ENCODE measurements around the gene NCMAP.
A peak's percentile ranks its signal among the peaks of the same experiment; 100 is the strongest.
"Not testable (repeated sequence)": the region's sequence is repeated elsewhere in the genome, so short reads cannot be mapped to it uniquely, and the experiment has no call there.

NCMAP gene, protein sequence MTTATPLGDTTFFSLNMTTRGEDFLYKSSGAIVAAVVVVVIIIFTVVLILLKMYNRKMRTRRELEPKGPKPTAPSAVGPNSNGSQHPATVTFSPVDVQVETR

DNA sequence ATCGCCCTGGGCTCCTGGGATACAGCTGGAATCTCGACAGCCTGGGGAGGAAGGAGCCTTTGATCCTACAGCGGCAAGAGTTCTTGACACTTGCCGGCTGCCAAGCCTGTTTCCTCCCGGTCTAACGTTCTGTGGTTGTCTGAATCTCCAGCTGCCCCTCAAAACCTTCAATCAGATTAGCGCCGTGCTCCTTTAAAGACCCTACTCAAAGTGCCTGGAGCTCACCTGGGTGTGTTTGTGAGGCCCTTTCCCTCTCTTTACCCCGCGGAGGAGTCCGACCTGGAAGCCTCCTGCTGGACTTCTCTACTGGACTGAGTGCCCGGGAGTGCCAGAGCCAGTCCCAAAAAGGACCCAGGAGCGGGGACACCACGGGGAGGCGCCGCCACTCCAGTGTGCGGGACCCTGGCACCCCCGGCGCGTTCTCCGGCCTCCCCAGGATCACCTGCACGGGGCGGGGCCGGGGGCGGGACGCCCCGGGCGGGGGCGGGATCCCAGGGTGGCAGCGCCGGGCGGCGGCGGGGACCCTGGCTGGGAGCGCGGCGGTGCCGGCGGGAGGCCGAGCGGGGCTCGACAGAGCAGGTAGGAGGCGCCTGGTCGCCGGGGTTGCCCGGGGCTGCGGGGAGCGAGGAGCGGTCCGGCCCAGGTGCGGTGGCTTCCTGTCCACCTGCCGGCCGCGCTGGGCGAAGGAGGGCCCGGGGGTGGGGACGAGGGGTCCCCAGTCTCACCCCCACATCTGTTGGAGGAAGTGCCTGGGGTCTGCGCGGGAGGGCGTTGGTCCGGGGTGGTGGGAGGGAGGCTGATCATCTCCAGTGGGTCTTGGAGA is at the start of gene NCMAP:
NCMAP (plus strand) TSS at position 497 of the 823 bp plus-strand sequence. CDS start 39,344 bp downstream, outside the sequence.
- DNase-seq = peak; percentile 37 to 61

DNA sequence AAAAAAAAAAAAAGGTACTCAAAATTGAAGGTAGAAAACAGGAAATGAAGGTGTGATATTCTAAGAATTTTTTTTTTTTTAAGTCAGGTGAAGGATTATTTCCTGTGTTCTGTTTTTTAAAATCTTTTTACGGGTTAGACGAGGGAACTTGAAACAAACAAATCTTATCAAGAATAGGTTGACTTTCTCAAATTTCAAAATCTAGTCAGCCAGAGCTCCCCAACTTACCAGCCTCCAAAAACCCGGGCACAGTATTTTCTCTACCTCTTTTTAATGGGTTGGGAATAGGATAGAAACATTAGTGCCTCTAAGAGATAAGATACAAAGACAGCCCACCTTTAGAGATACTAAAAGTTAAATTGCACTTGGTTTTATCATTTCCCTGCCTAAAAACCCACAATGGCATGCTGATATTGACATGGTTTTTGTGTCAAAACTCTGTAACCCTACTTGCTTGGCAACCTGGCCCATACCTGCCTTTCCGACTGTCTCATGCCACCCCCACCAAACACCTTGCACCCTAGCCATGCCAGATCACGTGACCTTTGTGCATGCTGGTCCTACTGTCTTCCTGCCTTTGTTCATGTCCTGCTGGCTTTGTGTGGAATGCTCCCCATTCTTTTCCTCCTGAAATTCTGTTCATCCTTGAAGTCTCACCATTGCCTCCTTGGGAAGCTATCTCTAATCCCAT is 49.1 kb upstream of the NCMAP start:
- DNase-seq = no peak

DNA sequence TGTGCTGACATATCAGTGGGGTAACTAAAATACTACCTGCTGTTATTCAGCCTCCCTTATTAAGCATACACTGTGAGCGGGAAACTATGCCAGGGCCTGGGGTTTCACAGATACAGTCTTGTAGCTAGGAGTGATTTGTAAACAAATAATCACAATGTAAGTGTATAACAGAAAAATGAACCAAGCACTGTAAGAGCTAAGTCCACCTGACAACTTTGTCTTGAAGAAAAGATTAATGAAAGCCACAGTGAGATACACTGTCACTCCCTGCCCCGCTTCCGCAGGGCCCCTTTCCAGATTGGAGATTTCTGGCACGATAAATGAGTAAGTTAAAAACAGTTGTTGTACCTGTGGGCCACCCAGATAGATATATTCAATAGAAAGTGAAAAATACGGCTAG is 48.5 kb upstream of the NCMAP start:
- DNase-seq = no peak

DNA sequence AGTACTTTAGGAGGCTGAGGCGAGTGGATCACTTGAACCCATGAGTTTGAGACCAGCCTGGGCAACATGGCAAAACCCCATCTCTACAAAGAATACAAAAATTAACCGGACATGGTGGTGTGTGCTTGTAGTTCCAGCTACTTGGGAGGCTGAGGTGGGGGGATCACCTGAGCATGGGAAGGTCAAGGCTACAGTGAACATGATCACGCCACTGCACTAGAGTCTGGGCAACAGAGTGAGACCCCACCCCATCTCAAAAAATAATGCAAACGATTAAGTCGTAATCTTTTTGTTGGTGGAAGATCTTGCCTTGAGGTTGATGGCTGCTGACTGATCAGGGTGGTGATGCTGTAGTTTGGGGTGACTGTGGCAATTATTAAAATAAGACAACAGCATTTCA is 47.0 kb upstream of the NCMAP start:
- no peak for DNase-seq

DNA sequence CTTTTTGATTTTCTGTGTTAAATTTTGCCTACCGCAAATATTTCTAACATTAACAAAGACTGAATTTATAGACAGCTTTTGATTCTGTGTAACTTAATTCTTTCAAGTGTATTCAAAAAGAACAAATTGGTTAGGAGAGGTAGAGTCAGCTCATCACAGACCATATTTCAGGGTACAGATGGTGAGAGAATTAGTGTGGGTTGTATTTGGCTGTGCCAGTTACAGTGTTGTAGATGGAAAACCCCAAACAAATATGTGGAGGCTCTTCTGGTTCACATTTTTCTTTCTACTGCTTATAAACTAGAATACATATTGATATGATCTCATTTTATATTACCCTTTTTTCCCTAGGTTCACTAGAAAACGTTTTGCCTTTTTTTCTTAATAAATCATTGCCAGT is 42.2 kb upstream of the NCMAP start:
- no peak for DNase-seq

DNA sequence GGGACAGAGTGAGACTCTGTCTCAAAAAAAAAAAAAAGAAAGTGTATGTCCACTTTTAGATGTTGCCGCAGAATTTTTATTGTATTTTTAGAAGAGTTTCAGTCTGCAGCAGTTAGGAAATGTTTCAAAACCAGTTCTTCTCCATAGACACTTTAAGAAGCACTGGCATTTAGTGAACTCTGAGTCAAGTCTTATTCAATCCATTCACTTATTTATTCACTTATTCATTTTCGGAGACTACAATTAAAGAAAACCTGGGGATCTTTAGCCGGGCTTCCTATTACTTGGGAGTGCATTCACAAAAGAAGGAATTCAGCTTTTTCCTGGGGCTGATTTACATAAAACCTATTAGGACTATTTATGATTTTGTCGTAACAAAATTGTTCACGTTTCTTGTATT is 40.9 kb upstream of the NCMAP start:
- DNase-seq = no peak

GRCh38 chr1:24515671-24516209 is 40.1 kb upstream of the NCMAP start:
- not testable (repeated sequence) for DNase-seq

DNA sequence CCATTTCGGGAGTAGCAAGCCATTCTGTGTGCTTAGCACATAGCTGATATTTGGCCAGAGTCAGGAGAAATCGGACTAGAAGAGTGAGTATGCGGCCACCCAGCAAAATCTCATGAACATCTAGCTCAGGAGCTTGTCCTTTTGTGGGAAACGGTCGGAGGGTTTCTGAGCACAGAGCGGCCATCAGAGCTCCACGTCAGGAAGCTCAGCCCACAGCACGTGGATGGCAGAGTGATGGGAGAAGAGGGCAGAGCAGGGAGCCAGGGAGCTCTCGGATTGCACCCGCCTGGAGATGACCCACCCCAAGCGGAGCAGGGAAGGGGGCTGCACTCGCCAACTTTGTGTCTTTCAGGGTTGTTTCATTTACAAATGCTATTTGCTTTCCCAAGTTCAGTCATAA is 39.4 kb upstream of the NCMAP start:
- DNase-seq = no peak

DNA sequence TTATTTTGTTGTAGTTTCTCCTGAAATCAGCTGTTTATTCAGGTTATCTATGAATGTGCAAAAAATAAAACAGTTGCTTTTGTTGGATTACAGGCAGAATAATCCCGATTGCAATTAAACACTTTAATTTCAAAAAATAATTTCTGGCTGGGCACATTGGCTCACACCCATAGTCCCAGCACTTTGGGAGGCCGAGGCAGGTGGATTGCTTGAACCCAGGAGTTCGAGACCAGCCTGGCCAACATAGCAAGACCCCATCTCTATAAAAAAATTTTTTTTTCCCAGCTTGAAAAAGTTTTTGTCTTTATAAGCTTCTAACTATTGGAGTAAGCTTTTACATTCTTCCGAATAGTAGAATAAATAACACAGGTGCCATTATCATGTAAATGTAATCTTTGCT is 38.0 kb upstream of the NCMAP start:
- DNase-seq = no peak

DNA sequence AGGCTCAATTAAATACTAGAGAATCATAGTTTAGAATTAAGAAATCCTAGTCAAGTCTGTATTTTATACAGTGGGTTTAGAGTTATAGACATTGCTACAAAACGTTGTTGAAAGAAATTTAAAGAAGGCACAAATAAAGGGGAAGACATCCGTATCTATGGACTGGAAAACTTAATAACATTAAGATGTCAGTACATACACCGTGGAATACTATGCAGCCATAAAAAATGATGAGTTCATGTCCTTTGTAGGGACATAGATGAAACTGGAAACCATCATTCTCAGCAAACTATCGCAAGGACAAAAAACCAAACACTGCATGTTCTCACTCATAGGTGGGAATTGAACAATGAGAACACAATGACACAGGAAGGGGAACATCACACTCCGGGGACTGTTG is 35.6 kb upstream of the NCMAP start:
- DNase-seq = not testable (repeated sequence)

- DNase-seq = no peak
Observed at GRCh38 chr1:24525606-24526005, 30.3 kb upstream of the NCMAP start.

- no peak for DNase-seq
Observed at GRCh38 chr1:24526045-24526444, 29.8 kb upstream of the NCMAP start.

GRCh38 chr1:24526940-24527542 is 28.8 kb upstream of the NCMAP start:
- peak; percentile 18 to 64 for DNase-seq

GRCh38 chr1:24528744-24529143 is 27.1 kb upstream of the NCMAP start:
- peak; percentile 89 to 93 for DNase-seq

DNA sequence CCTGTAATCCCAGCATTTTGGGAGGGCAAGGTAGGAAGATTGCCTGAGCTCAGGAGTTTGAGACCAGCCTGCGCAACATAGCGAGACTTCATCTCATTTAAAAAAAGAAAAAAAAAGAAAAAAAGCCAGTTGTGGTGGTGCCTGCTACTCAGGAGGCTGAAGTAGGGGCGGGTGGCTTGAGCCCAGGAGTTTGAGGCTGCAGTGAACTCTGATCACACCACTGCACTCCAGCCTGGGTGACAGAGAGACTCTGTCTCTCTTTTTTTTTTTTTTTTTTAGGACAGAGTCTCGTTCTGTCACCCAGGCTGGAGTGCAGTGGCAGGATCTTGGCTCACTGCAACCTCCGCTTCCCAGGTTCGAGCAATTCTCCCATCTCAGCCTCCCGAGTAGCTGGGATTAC is 26.6 kb upstream of the NCMAP start:
- DNase-seq = not testable (repeated sequence)

GRCh38 chr1:24535021-24535424 is 20.9 kb upstream of the NCMAP start:
- peak; percentile 43 to 78 for DNase-seq

- peak; percentile 29 to 37 for DNase-seq
Observed at GRCh38 chr1:24535778-24536177, 20.1 kb upstream of the NCMAP start.

DNA sequence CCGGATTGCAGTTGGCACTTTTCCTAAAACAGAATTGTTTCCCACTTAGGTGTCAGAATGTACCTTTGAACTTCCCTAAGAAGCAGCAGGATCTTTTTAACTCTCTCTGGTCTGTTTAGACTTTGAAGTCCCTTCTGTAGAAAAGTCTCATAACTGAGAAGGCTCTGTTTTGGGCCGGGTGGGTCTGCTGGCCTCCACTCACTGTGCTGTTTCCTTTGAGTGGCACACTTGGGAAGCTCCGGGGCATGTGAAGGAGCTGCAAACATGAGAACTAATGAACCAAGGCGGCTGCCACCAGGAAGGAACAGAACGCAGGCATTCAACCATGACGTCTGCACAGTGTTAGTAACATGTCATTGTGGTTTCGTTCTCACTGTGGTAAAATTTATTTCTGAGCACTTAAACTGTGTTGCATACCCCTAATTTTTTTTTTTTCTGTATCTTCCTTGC is 19.5 kb upstream of the NCMAP start:
- DNase-seq = peak; percentile 94 to 97

GRCh38 chr1:24540051-24540905 is 15.6 kb upstream of the NCMAP start:
- no peak for DNase-seq

DNA sequence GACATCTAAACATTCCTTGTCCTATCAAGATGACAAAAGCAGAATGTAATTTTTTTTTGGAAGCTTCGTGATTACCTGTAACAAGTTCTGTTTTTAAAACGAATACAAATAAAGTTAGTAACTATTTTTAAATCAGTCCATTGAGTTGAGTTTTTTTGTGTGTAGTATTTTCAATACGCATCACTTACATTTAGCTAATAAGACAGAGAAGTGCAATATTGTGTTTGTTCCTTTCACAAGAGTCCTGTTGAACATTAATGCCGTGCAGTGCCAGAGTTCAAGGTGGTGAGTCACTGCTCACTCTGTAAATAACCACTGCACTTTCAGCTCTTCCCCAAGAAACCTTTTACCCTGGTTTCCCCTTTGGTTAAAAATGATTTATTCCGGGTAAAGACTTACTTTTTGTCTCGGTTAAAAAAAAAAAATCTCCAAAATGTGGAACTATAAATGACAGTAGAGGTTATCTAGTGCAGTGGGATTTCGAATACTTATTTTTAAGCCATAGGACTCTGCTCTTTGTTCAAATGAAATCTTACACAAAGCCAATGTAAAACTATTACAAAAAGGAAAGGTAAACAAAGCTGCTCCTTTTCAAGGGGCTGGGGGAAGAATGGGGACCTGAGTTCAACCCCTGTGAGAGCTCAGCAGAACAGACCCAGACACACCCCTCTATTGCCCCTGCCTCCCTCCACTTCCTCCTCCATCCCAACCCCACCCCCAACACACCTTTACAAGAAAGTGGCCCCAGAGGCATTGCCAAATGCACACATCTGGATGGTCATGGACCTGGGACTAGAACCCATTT is 14.8 kb upstream of the NCMAP start:
- no peak for DNase-seq

GRCh38 chr1:24541711-24542346 is 14.1 kb upstream of the NCMAP start:
- DNase-seq = no peak
